GM06990 (cell line): ENCODE data around the gene MAP10.

Experiments used
- DNase-seq: peaks from one replicate; pipeline ENCODE4 v3.0.0-alpha.2; 2011; ENCODE audit not compliant: insufficient read length; ENCODE audit errors: extremely low read depth
- H3K27me3 ChIP-seq: replicated peaks from 2 replicates; pipeline ENCODE4 v1.6.0; 2011; ENCODE audit warnings: low read length; ENCODE audit not compliant: control insufficient read depth, insufficient read depth
- H3K36me3 ChIP-seq: 2 replicates; pipeline ENCODE4 v1.5.1; 2011; ENCODE audit warnings: low read length; ENCODE audit not compliant: control insufficient read depth, insufficient read depth
- H3K4me3 ChIP-seq: replicated peaks from 2 replicates; pipeline ENCODE4 v1.5.1; 2011; ENCODE audit warnings: low read depth, mild to moderate bottlenecking, control low read depth, low read length
- CTCF ChIP-seq: IDR thresholded peaks from 2 replicates; pipeline ENCODE4 v1.5.1; 2011; ENCODE audit warnings: low read length, control low read depth, mild to moderate bottlenecking, inconsistent platforms; ENCODE audit not compliant: insufficient read depth, poor library complexity, severe bottlenecking

MAP10 gene

GRCh38 chr1:232816324-232816723, 11.1 kb downstream of the MAP10 start:
- no peak for DNase-seq
- no peak overlapping the region for H3K4me3 ChIP-seq
- TF ChIP-seq CTCF = no peak

GRCh38 chr1:232818040-232818439, 12.8 kb downstream of the MAP10 start:
- H3K27me3 ChIP-seq = no peaks in the 10 kb centered on the region
- no peak for DNase-seq
- no peaks in the 10 kb centered on the region for H3K36me3 ChIP-seq
- no peak overlapping the region for H3K4me3 ChIP-seq
- TF ChIP-seq CTCF = no peak

More at GRCh38 chr1:232816324-232816723, 11.1 kb downstream of the MAP10 start:
- Histone ChIP-seq H3K27me3 (no peaks in the 10 kb centered on the region), H3K36me3 (no peaks in the 10 kb centered on the region)

GRCh38 chr1:232820431-232820830, 15.2 kb downstream of the MAP10 start:
- Histone ChIP-seq H3K36me3 (no peaks in the 10 kb centered on the region), H3K27me3 (no peaks in the 10 kb centered on the region), H3K4me3 (no peak overlapping the region)
- no peak for DNase-seq
- TF ChIP-seq CTCF = no peak

GRCh38 chr1:232822530-232822929, 17.3 kb downstream of the MAP10 start:
- H3K36me3 ChIP-seq = no peaks in the 10 kb centered on the region
- DNase-seq = no peak
- TF ChIP-seq CTCF = no peak
- H3K27me3 ChIP-seq = no peaks in the 10 kb centered on the region
- H3K4me3 ChIP-seq = no peak overlapping the region

- no peak for TF ChIP-seq CTCF
- no peaks in the 10 kb centered on the region for H3K27me3 ChIP-seq
- DNase-seq = no peak
Measured at GRCh38 chr1:232826318-232826717, 21.1 kb downstream of the MAP10 start.

GRCh38 chr1:232830661-232831060, 25.4 kb downstream of the MAP10 start:
- no peak for DNase-seq
- Histone ChIP-seq H3K27me3 (no peaks in the 10 kb centered on the region), H3K4me3 (no peak overlapping the region), H3K36me3 (no peaks in the 10 kb centered on the region)
- TF ChIP-seq CTCF = no peak

More at GRCh38 chr1:232826318-232826717, 21.1 kb downstream of the MAP10 start:
- Histone ChIP-seq H3K4me3 (no peak overlapping the region), H3K36me3 (no peaks in the 10 kb centered on the region)
